ENCODE measurements around the gene RNF128. TPM values are rescaled to one million over a fixed set of nuclear protein-coding genes. Genes with fewer than 3 reads are reported as not detected.
A peak's percentile ranks its signal among the peaks of the same experiment; 100 is the strongest.

RNF128 gene
- total and polyA plus RNA-seq, 2 of the 13 experiments (the other 11 are each of a cell fraction or from before 2014, with no cell fraction given): 18.5 to 43.5 TPM

GRCh38 chrX:106726485-106727437 lies at the start of gene RNF128 (continued):
- TF ChIP-seq PRPF4 (IDR thresholded peaks at IDR 0.05; ENCODE audit: low read depth, low read length, poor library complexity, severe bottlenecking) (no peak), HMG20B (CRISPR knock-in tag; conservative IDR thresholded peaks at IDR 0.05) (no peak), ZNF749 (CRISPR knock-in tag; IDR thresholded peaks at IDR 0.05; ENCODE audit: borderline replicate concordance) (no peak), PRDM15 (CRISPR knock-in tag; IDR thresholded peaks at IDR 0.05) (peak; percentile 53; the same call in 1 of the 2 replicates), KAT7 (CRISPR knock-in tag; IDR thresholded peaks at IDR 0.05; ENCODE audit: borderline replicate concordance) (peak; percentile 25; the same call in 1 of the 2 replicates), ZNF549 (CRISPR knock-in tag; IDR thresholded peaks at IDR 0.05) (no peak), ZNF121 (CRISPR knock-in tag; IDR thresholded peaks at IDR 0.05) (0 out of 2 replicates have a peak, but pooled peaks have one; percentile 9), SALL1 (CRISPR knock-in tag; IDR thresholded peaks at IDR 0.05) (peak; percentile 73), NFKBIZ (CRISPR knock-in tag; IDR thresholded peaks at IDR 0.05) (no peak), CENPT (CRISPR knock-in tag; IDR thresholded peaks at IDR 0.05; ENCODE audit: low read depth) (no peak), TEF (CRISPR knock-in tag; IDR thresholded peaks at IDR 0.05) (no peak), ERF (CRISPR knock-in tag; IDR thresholded peaks at IDR 0.05) (no peak), TCF7 (IDR thresholded peaks at IDR 0.05; ENCODE audit: low read depth) (no peak), ZNF598 (CRISPR knock-in tag; IDR thresholded peaks at IDR 0.05; ENCODE audit: borderline replicate concordance) (no peak), MTA1 (CRISPR knock-in tag; IDR thresholded peaks at IDR 0.05; ENCODE audit: borderline replicate concordance) (no peak), JUND (CRISPR knock-in tag; IDR thresholded peaks at IDR 0.05) (no peak), ZNF605 (CRISPR knock-in tag; IDR thresholded peaks at IDR 0.05) (no peak), TBP (CRISPR knock-in tag; IDR thresholded peaks at IDR 0.05) (no peak), TBX3 (IDR thresholded peaks at IDR 0.05; ENCODE audit: borderline replicate concordance) (no peak), ZNF556 (CRISPR knock-in tag; IDR thresholded peaks at IDR 0.05; ENCODE audit: borderline replicate concordance) (no peak), ZNF367 (CRISPR knock-in tag; IDR thresholded peaks at IDR 0.05; ENCODE audit: borderline replicate concordance) (no peak), ZNF362 (CRISPR knock-in tag; IDR thresholded peaks at IDR 0.05; ENCODE audit: borderline replicate concordance) (peak; percentile 41; the same call in 1 of the 2 replicates), CBFB (CRISPR knock-in tag; IDR thresholded peaks at IDR 0.05) (no peak), ZNF264 (CRISPR knock-in tag; IDR thresholded peaks at IDR 0.05) (no peak), SKI (IDR thresholded peaks at IDR 0.05; ENCODE audit: partially characterized antibody) (no peak)

Data from HepG2 (cell line).